A673 (cell line): Measurements from ENCODE around the gene INPP4B. TPM values are rescaled to one million over a fixed set of nuclear protein-coding genes. Genes with fewer than 3 reads are reported as not detected.
"Not testable (repeated sequence)": the region's sequence is repeated elsewhere in the genome, so short reads cannot be mapped to it uniquely, and the experiment has no call there.

ENCODE experiments used
- BruUV-seq: library from RNA; stranded (reverse); fragments of 400-500 nt; replicated peaks from 2 replicates; lab custom pipeline; 2021; lab: Mats Ljungman, UMichigan
- CTCF ChIA-PET: fragments of 300-600 bp; sonication (Branson Sonifier 250); formaldehyde crosslinking; loops from one replicate; lab custom pipeline; 2022; ENCODE audit warnings: antibody characterized with exemption; lab: Charles Lee
- POLR2A ChIA-PET: fragments of 300-600 bp; sonication (Branson Sonifier 250); formaldehyde crosslinking; loops from one replicate; lab custom pipeline; 2022; ENCODE audit warnings: antibody characterized with exemption; ENCODE audit not compliant: low non-redundant PET; lab: Charles Lee
- DNase-seq: peaks from one replicate; pipeline ENCODE4 v3.0.0-alpha.2; 2015; ENCODE audit warnings: low spot score
- H3K27ac ChIP-seq: fragments of 200-600 bp; sonication (generic); 2 replicates; pipeline ENCODE4 v1.5.1; 2016; ENCODE audit warnings: mixed run types, low read depth, mild to moderate bottlenecking, mixed read lengths, antibody characterized with exemption, low read length; ENCODE audit not compliant: poor library complexity, severe bottlenecking
- H3K27me3 ChIP-seq: fragments of 200-600 bp; sonication (generic); replicated peaks from 2 replicates; pipeline ENCODE4 v1.6.1; 2017; ENCODE audit warnings: mixed run types, low read depth, mild to moderate bottlenecking, mixed read lengths, antibody characterized with exemption, low read length; ENCODE audit not compliant: insufficient read depth, poor library complexity
- H3K36me3 ChIP-seq: fragments of 200-600 bp; sonication (generic); 2 replicates; pipeline ENCODE4 v1.6.1; 2016; ENCODE audit warnings: mixed run types, mild to moderate bottlenecking, mixed read lengths, antibody characterized with exemption, low read length; ENCODE audit not compliant: insufficient read depth, poor library complexity, severe bottlenecking
- H3K4me1 ChIP-seq: fragments of 200-600 bp; sonication (generic); 2 replicates; pipeline ENCODE4 v1.6.1; 2017; ENCODE audit warnings: mixed run types, mild to moderate bottlenecking, mixed read lengths, antibody characterized with exemption, low read length; ENCODE audit not compliant: insufficient read depth, poor library complexity, severe bottlenecking
- H3K4me3 ChIP-seq: fragments of 200-600 bp; sonication (generic); 2 replicates; pipeline ENCODE4 v1.5.1; 2016; ENCODE audit warnings: low read depth, mixed run types, mild to moderate bottlenecking, mixed read lengths, low read length; ENCODE audit not compliant: poor library complexity, severe bottlenecking
- H3K9me3 ChIP-seq: fragments of 200-600 bp; sonication (generic); 2 replicates; pipeline ENCODE4 v1.6.1; 2016; ENCODE audit warnings: mixed run types, low read depth, mild to moderate bottlenecking, mixed read lengths, antibody characterized with exemption, low read length; ENCODE audit not compliant: poor library complexity, severe bottlenecking
- CTCF ChIP-seq: fragments of 300-800, 200-600 bp; sonication (generic); conservative IDR thresholded peaks from 2 replicates; pipeline ENCODE4 v1.5.1; 2017; ENCODE audit warnings: low read depth, mild to moderate bottlenecking, antibody characterized with exemption, low read length, moderate library complexity, mixed read lengths
- EZH2 ChIP-seq: fragments of 200-600 bp; sonication (generic); IDR thresholded peaks from 2 replicates; pipeline ENCODE4 v1.6.1; 2017; ENCODE audit warnings: borderline replicate concordance, low read depth, mild to moderate bottlenecking, mixed read lengths, antibody characterized with exemption, low read length; ENCODE audit not compliant: poor library complexity, severe bottlenecking
- intact Hi-C: fragments of 100-400 bp; cut with micrococcal nuclease; formaldehyde crosslinking; loops from one replicate; pipeline ENCODE4 v1.10.0; 2022; ENCODE audit not compliant: unreplicated experiment
- total RNA-seq: library from RNA; stranded (reverse); gene quantifications from 2 replicates; pipeline ENCODE4 v1.2.3, GENCODE V29; 2021

INPP4B gene
- total RNA-seq, 1 experiment from 2014 or later: 13.1 TPM

- intact Hi-C loops: no loop called here
- CTCF ChIA-PET: no interaction called here
Observed at GRCh38 chr4:142404191-142404611, 441.9 kb downstream of the INPP4B start.

GRCh38 chr4:142402900-142403299 is 443.2 kb downstream of the INPP4B start:
- Histone ChIP-seq H3K36me3 (no peaks in the 10 kb centered on the region), H3K4me3 (peak overlapping the region; percentile 49), H3K27me3 (no peaks in the 10 kb centered on the region), H3K4me1 (peaks cover 72% of the 10 kb centered on the region), H3K9me3 (no peaks in the 10 kb centered on the region), H3K27ac (peak overlapping the region; percentile 43)
- intact Hi-C loops: no loop called here
- no TSS peak for BruUV-seq
- TF ChIP-seq CTCF (no peak), EZH2 (no peak)
- peak; percentile 47 for DNase-seq
- CTCF ChIA-PET: no interaction called here
- POLR2A ChIA-PET: no interaction called here

More at GRCh38 chr4:142404191-142404611, 441.9 kb downstream of the INPP4B start:
- Histone ChIP-seq H3K36me3 (no peaks in the 10 kb centered on the region), H3K9me3 (no peaks in the 10 kb centered on the region), H3K27ac (peak overlapping the region; percentile 69), H3K27me3 (no peaks in the 10 kb centered on the region), H3K4me1 (peaks cover 72% of the 10 kb centered on the region), H3K4me3 (peak overlapping the region; percentile 49)
- BruUV-seq: no TSS peak
- TF ChIP-seq CTCF: no peak
- no peak for TF ChIP-seq EZH2
- POLR2A ChIA-PET: interaction anchor here (0.6 kb wide), 1 partner anchor 117 kb away, joined by 5 read pairs; no protein-coding TSS in a partner anchor
- DNase-seq: peak; percentile 43

- Histone ChIP-seq H3K9me3 (no peaks in the 10 kb centered on the region), H3K27me3 (no peaks in the 10 kb centered on the region), H3K27ac (peak overlapping the region; percentile 43), H3K4me3 (peak overlapping the region; percentile 49), H3K36me3 (no peaks in the 10 kb centered on the region), H3K4me1 (peaks cover 66% of the 10 kb centered on the region)
- POLR2A ChIA-PET: no interaction called here
- BruUV-seq: no TSS peak
- TF ChIP-seq CTCF (no peak), EZH2 (no peak)
- no peak for DNase-seq
- intact Hi-C loops: no loop called here
- CTCF ChIA-PET: no interaction called here
Observed at GRCh38 chr4:142402156-142402555, 443.9 kb downstream of the INPP4B start.

GRCh38 chr4:142397364-142397991 is 448.6 kb downstream of the INPP4B start:
- BruUV-seq, H3K9me3 ChIP-seq, H3K27me3 ChIP-seq, CTCF ChIA-PET, intact Hi-C loops, POLR2A ChIA-PET, H3K27ac ChIP-seq, DNase-seq, H3K36me3 ChIP-seq, H3K4me3 ChIP-seq: not testable (repeated sequence)
- H3K4me1 ChIP-seq: peaks cover 36% of the 10 kb centered on the region
